Sigmoid colon (tissue), 7 donors: ENCODE data around the gene TRA2A. TPM values are rescaled to one million over a fixed set of nuclear protein-coding genes. Genes with fewer than 3 reads are reported as not detected.

ENCODE experiments used
- DNase-seq: peaks from one replicate; pipeline ENCODE4 v3.0.0-alpha.2; 2019
- H3K27ac ChIP-seq, 4 donors: fragments of 200-600 bp; sonication (generic); one replicate each; pipeline ENCODE4 v1.5.1; 2016 to 2019; ENCODE audit warnings: mild to moderate bottlenecking in 1 of 4
- H3K27me3 ChIP-seq, 3 donors: fragments of 200-600 bp; sonication (generic); one replicate each; pipeline ENCODE4 v1.5.1; 2019; ENCODE audit warnings: mild to moderate bottlenecking in 1 of 3
- H3K36me3 ChIP-seq, 4 donors: fragments of 200-600 bp; sonication (generic); one replicate each; pipeline ENCODE4 v1.5.1; 2016 to 2019
- H3K4me1 ChIP-seq, 4 donors: fragments of 200-600 bp; sonication (generic); one replicate each; pipeline ENCODE4 v1.5.1; 2017 to 2019
- H3K4me3 ChIP-seq, 4 donors: fragments of 200-600 bp; sonication (generic); one replicate each; pipeline ENCODE4 v1.5.1; 2017 to 2019; ENCODE audit warnings: mild to moderate bottlenecking in 2 of 4, moderate library complexity in 1 of 4
- H3K9me3 ChIP-seq, 4 donors: fragments of 200-600 bp in 3 of 4; sonication (generic) in 3 of 4; one replicate each; pipeline versions ENCODE4 v1.5.1 to v1.6.1; 2013 to 2019
- EP300 ChIP-seq, 4 donors: sonication (generic); formaldehyde crosslinking; IDR thresholded peaks; one replicate each; pipeline ENCODE4 v1.6.1; 2017; ENCODE audit warnings: antibody characterized with exemption in 4 of 4
- POLR2A ChIP-seq, 2 donors: fragments of 450-650 bp; IDR thresholded peaks; one replicate each; pipeline ENCODE4 v1.6.1; 2016; ENCODE audit warnings: antibody characterized with exemption in 2 of 2, mild to moderate bottlenecking in 2 of 2, moderate library complexity in 2 of 2
- POLR2AphosphoS5 ChIP-seq, 4 donors: sonication (generic); formaldehyde crosslinking; IDR thresholded peaks; one replicate each; pipeline ENCODE4 v1.6.1; 2017; ENCODE audit warnings: antibody characterized with exemption in 4 of 4
- WGBS, 2 donors: extraction: QIAGEN DNeasy Blood & Tissue Kit; methylation state at CpG; one replicate each; pipeline ENCODE4 v1.1.7; 2013; 5-methylcytosine and 5-hydroxymethylcytosine counted together
- intact Hi-C: fragments of 100-400 bp; cut with DNase I; formaldehyde crosslinking; loops from one replicate; pipeline ENCODE4 v1.15.1; 2023
- polyA plus RNA-seq, 3 donors: library from polyadenylated mRNA; stranded (reverse); fragments of 200-250 nt; gene quantifications; one replicate each; pipeline ENCODE4 v1.2.3, GENCODE V29; 2013
- total RNA-seq, 4 donors: library from RNA; depleted of rRNA; stranded (reverse); fragments of >200 nt; gene quantifications; one replicate each; pipeline ENCODE4 v1.1.0, GENCODE V29; 2016
- TF ChIP-seq, protein P1 (sequence below), 4 experiments: fragments of 450-650 bp in 3 of 4; fragments of 200-600 bp in 1 of 4; IDR thresholded peaks; one replicate each; pipeline ENCODE4 v1.5.1; 2016 to 2019; ENCODE audit warnings: antibody characterized with exemption in 4 of 4, mild to moderate bottlenecking in 3 of 4, moderate library complexity in 2 of 4
- donor health status: healthy with polysubstance abuse.
- donor health status: Bipolar disorder and iron deficiency.
- donor health status: healthy.

The TRA2A gene
- total and polyA plus RNA-seq, 7 donors: 34.2 to 84.5 (median 45.9) TPM

DNA sequence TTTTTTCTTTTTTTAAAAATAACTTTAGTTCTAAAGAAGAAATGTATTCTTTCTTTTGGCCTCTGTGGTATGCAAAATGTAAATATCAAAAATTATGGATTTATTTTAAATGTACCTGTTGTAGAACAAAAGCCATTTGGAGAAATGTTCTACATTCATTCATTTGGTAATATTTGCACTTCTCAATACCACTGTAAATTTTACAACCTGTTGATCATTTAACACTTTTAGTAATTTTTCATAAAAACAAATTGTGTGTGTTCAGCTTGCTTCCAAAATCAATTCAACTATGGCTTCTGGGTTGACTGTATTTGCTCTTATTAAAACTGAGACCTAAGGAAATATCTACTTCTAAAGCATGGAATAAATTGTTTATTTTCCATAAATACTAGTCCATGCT is 59.2 kb downstream of the TRA2A start:
- no peak for DNase-seq
- peaks cover 89 to 100% (median 99%) of the 10 kb centered on the region in 3 donors for H3K27me3 ChIP-seq
- no peak overlapping the region for H3K27ac ChIP-seq
- no peak overlapping the region for H3K4me3 ChIP-seq
- peaks cover 0 to 54% (median 53%) of the 10 kb centered on the region in 4 donors for H3K4me1 ChIP-seq
- no peaks in the 10 kb centered on the region for H3K9me3 ChIP-seq
- TF ChIP-seq EP300 (IDR thresholded peaks at IDR 0.05) (no peak), POLR2AphosphoS5 (IDR thresholded peaks at IDR 0.05) (peak in 1 of 4 donors; percentile 5)
- no peaks in the 10 kb centered on the region for H3K36me3 ChIP-seq
- intact Hi-C loops: loop anchor here (5.0 to 10.0 kb wide), 4 partner anchors 62 to 1102 kb away; partner anchors contain the start of genes NUP42, PALS2 and TRA2A

DNA sequence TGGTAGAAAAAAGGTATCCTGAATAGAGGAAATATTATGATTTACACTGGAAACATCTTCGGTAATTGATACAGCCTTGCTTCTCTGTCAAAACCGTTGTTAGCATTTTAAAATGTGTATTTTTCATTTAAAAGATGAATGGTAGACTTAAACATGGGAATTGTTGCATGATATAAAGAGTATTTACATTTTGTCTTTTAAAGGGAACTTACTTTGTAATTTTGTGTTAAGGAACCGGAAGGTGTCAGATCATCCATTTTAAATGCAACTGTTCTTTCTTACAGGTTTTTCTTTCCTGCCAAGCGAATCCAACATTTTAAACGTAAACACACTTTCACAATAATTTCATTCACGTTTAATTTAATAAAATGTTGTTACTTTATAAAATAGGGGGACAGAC is 59.7 kb downstream of the TRA2A start:
- no peak overlapping the region for H3K27ac ChIP-seq
- no peak for DNase-seq
- H3K9me3 ChIP-seq: no peaks in the 10 kb centered on the region
- intact Hi-C loops: loop anchor here (5.0 to 10.0 kb wide), 4 partner anchors 63 to 1103 kb away; partner anchors contain the start of genes NUP42, PALS2 and TRA2A
- no peak overlapping the region for H3K4me3 ChIP-seq
- no peaks in the 10 kb centered on the region for H3K36me3 ChIP-seq
- peaks cover 86 to 100% (median 96%) of the 10 kb centered on the region in 3 donors for H3K27me3 ChIP-seq
- WGBS, 2 donors: 49 to 60% methylated on average over 6 of the region's 6 CpGs
- H3K4me1 ChIP-seq: peaks cover 0 to 56% (median 53%) of the 10 kb centered on the region in 4 donors
- TF ChIP-seq, protein P1, sequence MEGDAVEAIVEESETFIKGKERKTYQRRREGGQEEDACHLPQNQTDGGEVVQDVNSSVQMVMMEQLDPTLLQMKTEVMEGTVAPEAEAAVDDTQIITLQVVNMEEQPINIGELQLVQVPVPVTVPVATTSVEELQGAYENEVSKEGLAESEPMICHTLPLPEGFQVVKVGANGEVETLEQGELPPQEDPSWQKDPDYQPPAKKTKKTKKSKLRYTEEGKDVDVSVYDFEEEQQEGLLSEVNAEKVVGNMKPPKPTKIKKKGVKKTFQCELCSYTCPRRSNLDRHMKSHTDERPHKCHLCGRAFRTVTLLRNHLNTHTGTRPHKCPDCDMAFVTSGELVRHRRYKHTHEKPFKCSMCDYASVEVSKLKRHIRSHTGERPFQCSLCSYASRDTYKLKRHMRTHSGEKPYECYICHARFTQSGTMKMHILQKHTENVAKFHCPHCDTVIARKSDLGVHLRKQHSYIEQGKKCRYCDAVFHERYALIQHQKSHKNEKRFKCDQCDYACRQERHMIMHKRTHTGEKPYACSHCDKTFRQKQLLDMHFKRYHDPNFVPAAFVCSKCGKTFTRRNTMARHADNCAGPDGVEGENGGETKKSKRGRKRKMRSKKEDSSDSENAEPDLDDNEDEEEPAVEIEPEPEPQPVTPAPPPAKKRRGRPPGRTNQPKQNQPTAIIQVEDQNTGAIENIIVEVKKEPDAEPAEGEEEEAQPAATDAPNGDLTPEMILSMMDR (IDR thresholded peaks at IDR 0.05): no peak
- TF ChIP-seq POLR2AphosphoS5 (IDR thresholded peaks at IDR 0.05): peak in 1 of 4 donors; percentile 59

DNA sequence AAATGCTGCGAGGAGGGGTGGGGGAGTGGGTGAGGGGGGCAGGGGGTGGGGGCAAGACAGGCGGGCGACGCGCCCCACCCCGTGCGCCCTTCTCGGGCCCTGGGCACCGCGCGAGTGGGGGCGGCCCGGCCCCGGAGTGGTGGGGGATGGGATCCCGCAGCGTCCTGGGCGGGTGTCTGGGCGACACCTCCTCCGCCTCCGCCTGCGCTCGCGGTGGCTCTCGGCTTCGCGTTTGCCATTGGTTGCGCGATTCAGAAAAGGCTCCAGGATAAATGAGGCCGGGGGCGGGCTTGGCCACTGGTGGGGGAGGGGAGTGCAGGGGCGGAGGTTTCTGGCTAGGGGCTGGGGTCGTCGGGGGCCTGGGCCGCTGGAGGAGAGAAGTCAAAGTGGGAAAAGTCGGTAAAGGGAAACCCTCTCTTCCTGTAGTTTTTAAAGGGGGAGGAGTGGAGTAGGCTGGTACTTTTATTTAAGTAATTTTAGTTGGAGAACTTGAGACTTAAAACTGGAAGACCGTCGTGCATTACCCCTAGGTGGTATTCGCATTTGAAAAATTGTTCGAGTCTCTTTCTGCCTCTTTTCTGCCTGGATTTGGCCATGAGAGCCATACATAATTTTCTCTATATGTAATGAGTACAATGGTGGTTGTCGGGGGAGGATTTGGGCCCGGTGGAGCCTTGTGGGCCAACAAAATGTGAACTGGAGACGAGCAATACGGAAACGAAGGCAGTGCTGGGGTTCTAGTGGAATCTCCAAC is 60.5 kb downstream of the TRA2A start:
- Histone ChIP-seq H3K9me3 (no peaks in the 10 kb centered on the region), H3K4me3 (peak overlapping the region in 2 of 4 donors; percentile 16 to 43)
- 3 to 5% methylated on average over 44 of the region's 44 CpGs for WGBS, 2 donors

DNA sequence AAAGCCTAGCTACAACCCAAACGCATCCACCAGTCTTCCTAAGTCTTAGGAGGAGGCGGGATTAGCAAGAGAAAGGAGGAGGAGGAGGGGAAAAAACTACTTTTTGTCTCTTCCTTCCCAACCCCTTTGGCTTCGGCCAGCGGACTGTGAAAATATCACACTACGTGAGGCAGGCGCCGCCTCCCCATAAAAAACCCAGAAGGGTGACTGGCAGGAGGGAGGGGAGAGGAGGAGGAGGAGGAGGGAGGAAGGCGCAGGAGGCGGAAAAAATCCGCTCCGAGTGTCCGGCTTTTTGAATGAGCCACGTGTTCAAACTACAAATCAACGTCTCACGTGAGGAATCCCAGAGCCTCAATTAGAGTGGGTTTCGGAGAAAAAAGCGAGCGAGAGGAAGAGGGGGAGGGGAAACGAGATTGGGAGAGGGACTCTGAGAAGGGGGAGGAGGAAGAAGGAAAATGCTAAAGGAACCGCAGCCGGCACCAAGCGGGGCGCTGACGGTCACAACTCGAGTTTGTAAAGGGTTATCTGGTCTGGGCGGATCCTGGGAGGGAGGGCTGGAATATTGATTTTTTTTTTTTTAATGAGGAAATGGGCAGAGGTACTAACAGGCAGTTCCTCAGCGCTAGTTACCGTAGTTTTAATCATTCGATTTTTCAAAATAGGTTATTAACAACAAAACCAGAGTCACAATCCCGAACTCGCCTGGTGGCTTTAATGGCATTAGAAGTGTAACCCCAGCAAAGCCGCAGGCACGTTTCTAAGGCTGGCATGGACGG is 61.3 kb downstream of the TRA2A start, which contains the start of gene IGF2BP3:
Gene IGF2BP3, minus strand, starts transcription at position 162 of the 776 bp plus-strand sequence. CDS start 381 bp downstream, outside the sequence.
- intact Hi-C loops: loop anchor here (5.0 to 10.0 kb wide), 4 partner anchors 64 to 1104 kb away; partner anchors contain the start of genes NUP42, PALS2 and TRA2A
- peaks cover 0 to 56% (median 53%) of the 10 kb centered on the region in 4 donors for H3K4me1 ChIP-seq
- peak in 2 of 4 donors; percentile 32 to 45 for TF ChIP-seq POLR2AphosphoS5 (IDR thresholded peaks at IDR 0.05)
- TF ChIP-seq, protein P1 (IDR thresholded peaks at IDR 0.05): no peak
- no peak for TF ChIP-seq POLR2A (IDR thresholded peaks at IDR 0.05)
- H3K27me3 ChIP-seq: peaks cover 75 to 100% (median 88%) of the 10 kb centered on the region in 3 donors
- H3K27ac ChIP-seq: no peak within 1 kb of the TSS
- WGBS, 2 donors: 1% methylated on average over 34 of the region's 34 CpGs
- no peak for DNase-seq
- no peaks in the 10 kb centered on the region for H3K36me3 ChIP-seq
- no peaks in the 10 kb centered on the region for H3K9me3 ChIP-seq
- H3K4me3 ChIP-seq: peak within 1 kb of the TSS in 3 of 4 donors; percentile 30 to 43 (median 41)

More for the DNA sequence above, 60.5 kb downstream of the TRA2A start:
- no peak overlapping the region for H3K27ac ChIP-seq
- H3K36me3 ChIP-seq: no peaks in the 10 kb centered on the region
- no peak for DNase-seq
- peaks cover 78 to 100% (median 88%) of the 10 kb centered on the region in 3 donors for H3K27me3 ChIP-seq
- H3K4me1 ChIP-seq: peaks cover 0 to 56% (median 53%) of the 10 kb centered on the region in 4 donors
- TF ChIP-seq POLR2AphosphoS5 (IDR thresholded peaks at IDR 0.05) (peak in 1 of 4 donors; percentile 35), POLR2A (IDR thresholded peaks at IDR 0.05) (no peak)
- intact Hi-C loops: loop anchor here (5.0 to 10.0 kb wide), 4 partner anchors 64 to 1104 kb away; partner anchors contain the start of genes NUP42, PALS2 and TRA2A

DNA sequence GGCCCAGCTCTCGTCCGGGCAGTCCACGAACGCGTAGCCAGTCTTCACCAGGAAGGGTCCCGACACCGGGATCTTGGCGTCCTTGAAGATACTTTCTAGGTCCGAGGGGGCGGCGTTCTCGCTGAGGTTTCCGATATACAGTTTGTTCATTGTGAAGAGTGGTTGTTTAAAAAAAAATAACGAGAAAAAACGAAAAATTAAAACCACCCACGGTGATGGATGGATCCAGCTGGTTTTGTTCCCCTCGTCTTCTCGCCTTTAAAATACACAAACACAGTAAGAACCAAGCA is 61.9 kb downstream of the TRA2A start:
- H3K4me1 ChIP-seq: peaks cover 0 to 56% (median 53%) of the 10 kb centered on the region in 4 donors
- H3K27ac ChIP-seq: no peak overlapping the region
- WGBS, 2 donors: 1 to 3% methylated on average over 18 of the region's 18 CpGs
- peaks cover 70 to 100% (median 86%) of the 10 kb centered on the region in 3 donors for H3K27me3 ChIP-seq
- peak overlapping the region in 3 of 4 donors; percentile 30 to 43 (median 41) for H3K4me3 ChIP-seq
- TF ChIP-seq EP300 (IDR thresholded peaks at IDR 0.05) (no peak), POLR2A (IDR thresholded peaks at IDR 0.05) (no peak), POLR2AphosphoS5 (IDR thresholded peaks at IDR 0.05) (no peak)
- TF ChIP-seq, protein P1 (IDR thresholded peaks at IDR 0.05): no peak
- intact Hi-C loops: loop anchor here (5.0 to 10.0 kb wide), 4 partner anchors 65 to 1105 kb away; partner anchors contain the start of genes NUP42, PALS2 and TRA2A
- no peak for DNase-seq
- no peaks in the 10 kb centered on the region for H3K9me3 ChIP-seq
- H3K36me3 ChIP-seq: no peaks in the 10 kb centered on the region
